ENCODE data around the gene PPM1E.
"Not testable (repeated sequence)": the region's sequence is repeated elsewhere in the genome, so short reads cannot be mapped to it uniquely, and the experiment has no call there.

PPM1E gene

DNA sequence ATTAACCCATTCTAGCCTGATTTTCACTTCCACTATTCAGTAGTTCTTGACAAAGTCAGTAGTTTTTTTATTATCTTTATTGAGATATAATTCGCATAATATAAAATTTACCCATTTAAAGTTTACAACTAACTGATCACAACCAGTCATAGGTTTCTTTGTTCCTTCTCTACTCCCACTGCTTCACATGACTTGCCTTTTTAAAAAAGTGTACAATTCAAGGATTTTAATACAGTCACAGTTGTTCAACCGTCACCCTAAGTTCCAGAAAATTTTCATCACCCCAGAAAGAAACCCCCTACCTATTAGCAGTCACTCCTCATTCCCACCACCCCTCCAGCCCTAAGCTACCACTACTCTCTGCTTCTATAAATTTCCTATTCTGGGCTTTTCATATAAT, 188.5 kb downstream of the PPM1E start:
- no peak for DNase-seq (ENCODE audit: extremely low read depth in 1 of 2, low read depth in 1 of 2)

DNA sequence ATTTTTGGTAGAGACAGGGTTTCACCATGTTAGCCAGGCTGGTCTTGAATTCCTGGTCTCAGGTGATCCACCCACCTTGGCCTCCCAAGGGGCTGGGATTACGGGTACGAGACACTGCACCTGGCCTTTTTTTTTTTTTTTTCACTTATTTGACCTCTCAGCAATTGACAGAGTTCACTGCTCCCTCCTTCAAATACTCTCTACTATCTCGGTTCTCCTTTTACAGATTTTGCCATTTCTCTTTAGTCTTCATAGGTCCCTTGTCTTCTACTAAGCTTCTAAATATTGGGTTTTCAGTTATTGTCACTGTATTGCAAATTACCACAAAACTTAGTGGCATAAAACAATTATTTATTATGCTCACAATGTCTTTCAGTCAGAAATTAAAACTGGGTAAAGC, 191.8 kb downstream of the PPM1E start:
- no peak for DNase-seq (ENCODE audit: extremely low read depth in 1 of 2, low read depth in 1 of 2)

DNA sequence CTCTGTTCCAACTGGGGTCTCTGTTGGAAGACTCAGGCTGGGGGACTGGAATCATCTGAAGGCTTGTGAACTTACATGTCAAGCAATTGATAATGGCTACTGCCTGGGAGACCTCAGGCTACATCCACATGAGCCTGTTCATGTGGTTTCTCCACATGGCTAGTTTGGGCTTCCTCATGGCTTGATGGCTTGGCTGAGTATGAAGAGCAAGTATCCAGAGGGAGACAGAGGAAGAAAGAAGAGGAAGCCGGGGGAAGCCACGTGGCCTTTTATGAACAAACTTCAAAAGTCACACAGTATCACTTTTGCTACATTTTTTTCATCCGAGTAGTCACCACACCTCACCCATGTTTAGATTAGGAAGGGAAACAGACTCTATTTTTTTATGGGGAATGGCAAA, 192.2 kb downstream of the PPM1E start:
- DNase-seq (ENCODE audit: extremely low read depth in 1 of 2, low read depth in 1 of 2): no peak

DNA sequence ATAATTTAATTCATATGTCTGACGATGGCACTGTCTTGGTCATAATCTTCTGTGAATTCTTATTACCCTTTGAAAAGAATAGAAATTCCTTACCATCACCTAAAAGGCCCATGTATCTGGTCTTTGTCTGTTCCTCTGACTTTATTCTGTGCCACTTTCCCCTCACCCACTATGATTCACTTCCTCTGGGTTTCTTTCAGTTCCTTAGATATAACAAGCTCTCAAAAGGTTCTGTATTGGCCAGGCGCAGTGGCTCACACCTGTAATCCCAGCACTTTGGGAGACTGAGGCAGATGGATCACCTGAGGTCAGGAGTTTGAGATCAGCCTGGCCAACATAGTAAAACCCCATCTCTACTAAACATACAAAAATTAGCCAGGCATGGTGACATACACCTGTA, 198.7 kb downstream of the PPM1E start:
- not testable (repeated sequence) for DNase-seq (ENCODE audit: extremely low read depth in 1 of 2, low read depth in 1 of 2)

DNA sequence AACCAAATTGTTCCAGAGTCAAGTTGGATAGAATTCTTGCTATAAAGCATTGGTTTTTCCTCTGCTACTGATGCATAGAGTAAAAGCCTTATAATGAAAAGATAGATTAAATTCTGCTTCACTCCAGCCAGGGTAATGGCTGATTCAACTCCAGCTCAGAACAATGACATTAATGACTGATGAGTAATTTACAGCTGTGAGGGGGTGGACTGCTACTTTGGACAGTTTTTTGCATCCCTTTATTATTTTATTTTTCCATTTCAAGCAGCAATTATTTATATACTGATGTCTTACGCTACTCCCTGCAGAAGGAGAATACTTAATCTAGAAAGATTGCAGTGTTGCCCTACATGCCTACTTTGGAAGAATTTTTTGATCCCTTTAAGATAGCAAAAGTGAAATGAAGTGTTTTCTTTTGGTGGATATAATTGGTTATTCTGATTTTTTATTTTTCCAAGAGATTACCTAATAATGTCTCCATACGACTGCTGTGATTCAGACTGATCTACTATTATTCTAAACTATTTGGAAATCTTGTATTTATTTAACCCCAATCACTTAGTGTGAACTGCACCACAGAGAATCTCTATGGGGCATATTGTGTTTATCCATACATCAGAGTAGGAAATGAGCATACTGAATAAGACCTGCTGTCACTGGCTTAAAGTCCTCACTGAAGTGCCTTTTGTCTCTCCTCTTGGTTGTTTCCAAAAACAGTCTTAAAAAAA, 201.5 kb downstream of the PPM1E start:
- no peak for DNase-seq (ENCODE audit: extremely low read depth in 1 of 2, low read depth in 1 of 2)

DNA sequence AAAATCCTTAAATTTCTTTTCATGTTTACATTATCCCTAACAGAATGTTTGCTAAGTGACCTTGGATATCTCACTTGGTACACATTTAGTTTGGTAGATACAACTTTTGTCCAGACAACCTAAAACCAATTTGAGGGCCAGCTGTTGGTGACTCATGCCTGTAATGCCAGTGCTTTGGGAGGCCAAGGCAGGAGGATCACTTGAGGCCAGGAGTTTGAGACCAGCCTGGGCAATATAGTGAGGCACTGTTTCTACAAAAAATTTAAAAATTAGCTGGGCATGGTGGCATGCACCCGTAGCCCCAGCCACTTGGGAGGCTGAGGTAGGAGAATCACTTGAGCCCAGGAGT, 202.0 kb downstream of the PPM1E start:
- not testable (repeated sequence) for DNase-seq (ENCODE audit: extremely low read depth in 1 of 2, low read depth in 1 of 2)

DNA sequence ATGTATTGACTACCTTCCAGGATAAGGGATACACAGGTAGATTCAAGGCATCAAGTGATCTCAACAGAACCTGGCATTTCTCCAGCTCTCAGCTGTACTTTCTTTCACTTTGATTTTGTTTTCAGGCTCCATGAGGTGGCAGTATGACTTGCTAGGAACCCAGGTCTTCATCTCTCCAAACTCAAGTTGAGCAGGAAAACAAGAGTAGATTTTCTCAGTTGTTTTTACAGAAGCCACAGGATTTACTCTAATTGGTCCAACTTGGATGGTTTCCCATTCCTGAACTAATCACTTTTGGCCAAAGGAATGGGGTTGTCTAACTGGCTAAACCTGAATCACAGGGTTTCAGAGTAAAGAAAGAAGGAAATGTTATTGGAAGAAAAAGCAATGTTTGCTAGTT, 204.4 kb downstream of the PPM1E start:
- no peak for DNase-seq (ENCODE audit: extremely low read depth in 1 of 2, low read depth in 1 of 2)

DNA sequence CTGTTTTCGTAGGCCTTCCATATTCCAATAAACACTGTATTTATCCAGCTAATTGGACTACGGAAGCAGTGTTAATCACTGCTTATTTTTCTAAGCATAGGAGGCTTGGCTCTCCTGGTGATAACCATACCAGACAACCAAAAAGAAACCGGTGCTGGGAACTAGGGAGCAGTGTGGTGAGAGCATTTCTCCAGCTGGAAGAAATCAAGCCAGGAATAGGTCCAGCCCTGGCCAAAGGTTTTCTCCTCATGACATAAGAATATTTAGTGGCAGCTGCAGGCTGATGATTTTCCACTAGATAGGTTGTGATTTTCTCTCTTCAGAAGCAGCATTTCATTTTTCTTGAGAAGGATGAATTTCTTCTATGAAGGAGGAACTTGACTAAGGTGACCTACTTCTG, 209.6 kb downstream of the PPM1E start:
- no peak for DNase-seq (ENCODE audit: extremely low read depth in 1 of 2, low read depth in 1 of 2)

DNA sequence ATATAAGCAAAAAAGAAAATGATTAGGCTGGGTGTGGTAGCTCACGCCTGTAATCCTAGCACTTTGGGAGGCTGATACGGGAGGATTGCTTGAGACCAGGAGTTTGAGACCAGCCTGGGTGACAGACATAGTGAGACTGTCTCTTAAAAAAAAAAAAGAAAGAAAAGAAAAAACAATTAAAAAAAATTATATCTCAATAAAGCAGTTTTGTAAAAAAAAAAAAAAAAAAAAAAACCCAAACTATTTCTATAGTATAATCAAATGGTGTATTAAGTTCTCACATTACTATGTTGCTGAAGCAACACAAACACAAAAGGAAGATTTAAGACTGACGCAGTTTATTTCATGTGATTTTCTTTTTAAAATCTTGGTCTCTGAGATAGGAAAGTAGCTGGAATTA, 210.6 kb downstream of the PPM1E start:
- DNase-seq (ENCODE audit: extremely low read depth in 1 of 2, low read depth in 1 of 2): no peak

DNA sequence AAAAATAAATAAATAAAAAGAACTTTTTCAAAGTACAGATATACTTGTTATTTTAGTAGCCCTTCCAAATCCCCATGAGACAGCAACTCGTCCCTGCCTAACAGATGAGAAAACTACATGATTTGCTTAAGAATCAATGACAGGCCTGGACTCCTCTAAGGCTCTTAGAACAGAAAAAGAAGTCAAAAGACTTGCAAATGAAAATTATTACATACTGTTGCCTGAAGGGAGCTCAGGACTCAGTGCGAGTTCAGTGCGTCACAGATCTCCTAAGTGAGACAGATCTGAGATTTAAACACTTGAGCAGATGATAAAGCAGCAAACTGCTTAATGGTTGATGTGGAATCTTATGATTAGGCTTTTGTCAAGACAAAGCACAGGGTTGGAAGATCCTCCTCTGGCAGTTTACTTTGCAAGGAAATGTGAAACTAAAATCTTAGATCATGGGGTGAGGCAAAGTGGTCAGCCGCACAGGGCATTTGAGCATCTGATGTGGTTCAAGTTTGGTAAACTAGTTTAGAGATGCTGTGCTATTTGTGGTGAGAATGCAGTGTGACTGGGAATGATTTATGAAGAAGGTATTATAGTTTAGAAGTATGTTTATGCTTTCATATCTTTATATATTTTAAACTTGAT, 212.9 kb downstream of the PPM1E start:
- DNase-seq (ENCODE audit: extremely low read depth in 1 of 2, low read depth in 1 of 2): no peak

DNA sequence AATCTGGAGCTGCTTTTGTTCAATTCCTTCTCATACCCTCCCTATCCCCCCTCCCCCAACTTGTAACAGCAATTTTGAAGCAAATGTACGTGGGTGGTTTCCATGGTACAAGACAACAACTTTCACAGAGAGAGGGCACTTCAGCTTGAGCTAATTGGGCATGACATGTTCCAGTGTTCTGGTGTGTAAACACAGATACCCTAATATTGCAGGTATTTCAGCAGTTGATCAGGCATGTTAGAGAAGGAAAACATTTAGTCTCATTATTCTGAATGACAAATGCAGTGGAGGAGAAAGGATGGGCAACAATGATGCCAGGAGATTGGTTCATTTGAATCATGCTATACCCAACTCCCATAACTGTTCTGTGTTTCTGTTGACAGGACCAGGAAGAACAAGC, 213.5 kb downstream of the PPM1E start:
- no peak for DNase-seq (ENCODE audit: extremely low read depth in 1 of 2, low read depth in 1 of 2)

DNA sequence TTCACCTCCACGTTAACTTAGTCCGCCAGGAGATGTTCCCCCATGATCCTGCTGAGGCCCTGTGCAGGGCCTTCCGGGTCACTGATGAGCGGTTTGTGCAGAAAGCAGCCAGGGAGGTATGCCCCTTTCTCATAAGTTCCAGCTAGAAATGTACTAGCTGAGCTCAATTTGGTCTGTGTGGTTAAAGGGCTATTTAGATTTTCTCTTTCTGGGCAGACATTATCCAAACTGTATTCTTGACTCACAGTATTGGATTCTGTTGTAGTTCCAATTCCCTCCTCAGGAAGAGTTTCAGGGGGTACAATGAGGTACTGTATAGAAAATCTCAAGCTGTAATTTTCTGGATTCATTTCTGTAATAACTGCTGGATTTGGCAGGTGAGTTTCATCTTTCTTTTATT, 214.0 kb downstream of the PPM1E start:
- no peak for DNase-seq (ENCODE audit: extremely low read depth in 1 of 2, low read depth in 1 of 2)

DNA sequence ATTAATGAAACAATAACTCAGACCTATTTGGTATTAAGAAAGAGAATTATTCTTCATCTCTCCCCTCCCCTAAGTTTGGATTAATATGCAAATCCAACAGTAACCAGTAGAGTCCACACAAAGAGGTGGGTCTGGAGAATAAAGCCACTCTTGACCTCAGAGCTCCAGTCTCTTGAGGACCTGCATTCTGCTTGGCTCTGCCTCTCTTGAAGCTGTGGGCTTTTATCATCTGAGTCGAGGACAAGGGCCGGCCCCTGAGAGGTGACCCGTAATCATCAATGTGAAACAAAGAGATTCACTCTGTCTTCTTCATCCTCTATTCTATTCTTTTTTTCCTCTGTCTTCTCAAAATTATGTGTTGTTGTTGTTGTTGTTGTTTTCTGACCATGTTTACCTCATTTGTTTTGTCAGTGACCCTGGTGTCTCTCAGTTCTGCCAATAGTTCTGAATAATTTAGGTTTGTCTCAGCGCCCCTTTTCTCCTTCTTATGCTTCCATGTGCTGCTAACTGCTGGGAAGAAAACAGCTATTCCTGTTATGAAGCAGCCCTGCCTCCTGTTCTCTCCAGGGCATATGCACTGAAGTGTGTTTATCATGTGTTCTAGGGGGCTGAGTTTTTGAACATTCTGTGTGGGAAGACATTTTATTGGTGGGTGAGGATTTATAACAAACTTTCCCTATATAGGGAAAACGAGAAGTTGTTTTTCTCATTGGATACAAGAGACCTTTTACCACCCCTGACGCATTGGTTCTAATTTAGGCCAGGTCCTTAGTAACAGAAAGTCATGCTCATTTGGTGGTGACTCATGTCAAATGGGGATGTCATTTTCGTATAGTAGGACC, 215.2 kb downstream of the PPM1E start:
- DNase-seq (ENCODE audit: extremely low read depth in 1 of 2, low read depth in 1 of 2): no peak

DNA sequence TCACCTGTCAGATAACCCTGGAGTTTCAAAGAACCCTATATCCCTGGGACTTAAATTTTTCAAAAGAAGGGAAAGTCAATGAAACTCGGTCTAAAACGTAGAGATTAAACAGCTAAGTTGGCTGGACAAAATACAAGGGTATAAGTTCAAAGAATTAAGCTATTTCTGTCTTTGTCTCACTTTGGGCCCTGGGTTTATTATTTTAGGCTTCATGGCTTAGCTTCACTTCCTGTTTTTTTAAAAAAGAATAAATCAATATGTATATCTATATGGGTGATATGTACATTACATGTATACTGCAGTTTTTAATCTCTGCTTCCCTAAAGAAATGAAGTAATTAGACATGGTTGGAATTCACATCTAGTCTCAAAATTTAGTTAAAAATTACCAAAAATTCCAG, 218.7 kb downstream of the PPM1E start:
- DNase-seq (ENCODE audit: extremely low read depth in 1 of 2, low read depth in 1 of 2): no peak

DNA sequence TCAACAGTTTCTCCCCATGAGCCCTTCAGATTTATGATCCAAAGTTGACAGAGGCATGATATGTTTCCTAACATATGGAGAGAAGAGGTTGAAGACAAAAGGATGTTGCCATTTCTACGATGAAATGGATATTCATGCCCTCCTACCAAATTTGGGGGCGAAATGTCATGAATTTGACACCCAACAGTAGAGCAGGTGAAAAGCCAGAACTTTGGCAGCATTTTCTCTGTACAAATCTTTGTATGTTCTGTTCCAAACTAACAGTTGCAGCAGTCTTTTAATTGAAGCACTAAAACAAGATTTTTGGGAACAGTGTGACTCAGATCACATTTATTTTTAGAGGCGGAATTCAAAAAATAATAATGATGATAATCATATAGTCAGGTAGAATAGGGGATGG, 220.9 kb downstream of the PPM1E start:
- no peak for DNase-seq (ENCODE audit: extremely low read depth in 1 of 2, low read depth in 1 of 2)

DNA sequence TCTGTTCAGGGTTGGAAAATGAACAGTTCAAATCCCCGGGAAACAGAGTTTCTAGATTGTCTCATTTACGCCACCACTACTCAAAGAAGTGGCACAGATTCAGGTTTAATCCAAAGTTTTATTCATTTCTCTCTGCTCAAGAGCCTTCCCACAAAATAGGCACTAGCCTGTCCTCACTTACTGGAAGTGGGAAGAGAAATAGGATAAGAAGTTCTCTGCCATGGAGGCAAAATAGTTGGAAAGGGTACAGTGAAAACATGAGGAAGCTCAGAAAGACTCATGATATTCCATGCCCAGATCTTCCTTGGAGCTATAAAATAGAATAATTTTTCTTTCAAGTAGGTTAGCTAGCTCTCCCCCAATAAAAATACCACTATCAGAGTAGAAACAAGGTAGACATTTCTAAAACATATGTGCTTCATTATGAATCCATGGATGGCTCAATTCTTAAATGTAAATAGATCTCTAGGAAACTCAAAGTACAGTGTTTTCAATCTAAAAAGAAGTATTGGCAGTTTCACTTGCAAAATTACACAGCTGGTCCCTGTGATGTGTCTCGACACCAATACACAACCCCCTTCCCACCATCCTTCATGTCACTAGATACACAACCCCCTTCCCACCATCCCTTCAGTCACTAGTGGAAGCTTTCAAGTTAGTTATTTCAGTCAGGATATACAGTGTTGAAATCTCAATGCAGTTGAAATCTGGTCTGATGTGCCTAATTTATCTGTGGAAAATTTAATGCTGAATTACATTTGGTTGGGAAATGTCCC, 225.2 kb downstream of the PPM1E start:
- no peak for DNase-seq (ENCODE audit: extremely low read depth in 1 of 2, low read depth in 1 of 2)

DNA sequence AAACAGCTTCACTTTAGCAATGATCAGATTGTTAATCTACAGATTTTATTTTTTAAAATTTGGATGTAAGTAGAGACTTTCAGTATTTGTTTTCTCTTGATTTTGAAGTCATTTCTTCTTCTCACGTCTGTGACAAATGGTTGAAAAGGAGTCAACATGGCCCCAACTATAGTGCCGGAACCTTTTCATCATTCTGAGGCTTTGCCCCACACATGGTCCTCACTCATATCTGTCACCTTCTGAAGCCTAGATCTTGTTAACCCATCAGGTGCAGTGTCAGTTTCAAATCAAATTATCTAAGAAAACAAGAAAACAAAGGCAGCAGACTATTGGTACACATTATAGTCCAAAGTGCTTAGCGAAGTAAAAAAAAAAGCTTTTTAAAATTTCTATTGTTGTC, 227.0 kb downstream of the PPM1E start:
- no peak for DNase-seq (ENCODE audit: extremely low read depth in 1 of 2, low read depth in 1 of 2)

DNA sequence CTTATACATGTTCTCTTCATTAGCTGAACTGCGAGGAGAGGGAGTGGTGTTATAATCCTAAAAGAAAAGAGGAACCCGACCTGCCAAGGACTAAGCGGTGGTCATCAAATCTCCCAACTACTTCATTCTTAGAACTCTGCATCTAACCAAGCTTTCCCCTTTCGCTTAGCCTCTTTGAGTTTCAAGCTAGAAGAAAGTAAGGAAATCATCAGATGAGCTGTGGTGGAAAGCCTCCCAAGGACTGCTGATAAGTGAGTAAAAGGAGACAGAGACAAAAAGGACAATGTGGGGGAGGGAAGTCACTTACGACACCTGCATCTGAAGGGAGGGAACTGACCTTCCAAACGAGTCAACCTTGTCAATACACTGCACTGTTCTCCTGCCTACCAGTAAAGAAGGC, 229.7 kb downstream of the PPM1E start:
- DNase-seq (ENCODE audit: extremely low read depth in 1 of 2, low read depth in 1 of 2): no peak

DNA sequence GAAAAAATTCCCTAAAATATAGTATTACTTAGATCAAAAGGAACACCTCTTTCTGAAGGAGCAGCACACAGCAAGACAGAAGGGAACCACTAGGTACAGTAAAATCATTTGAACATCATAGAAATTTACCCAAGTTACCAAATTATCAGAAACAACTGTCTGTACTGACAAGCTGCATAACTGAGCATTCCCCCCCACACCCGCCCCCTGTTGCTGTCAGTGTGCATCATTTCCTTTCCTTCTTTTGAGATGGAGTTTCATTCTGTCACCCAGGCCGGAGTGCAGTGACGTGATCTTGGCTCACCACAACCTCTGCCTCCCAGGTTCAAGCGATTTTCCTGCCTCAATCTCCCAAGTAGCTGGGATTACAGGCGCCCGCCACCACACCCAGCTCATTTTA, 230.3 kb downstream of the PPM1E start:
- DNase-seq (ENCODE audit: extremely low read depth in 1 of 2, low read depth in 1 of 2): no peak

DNA sequence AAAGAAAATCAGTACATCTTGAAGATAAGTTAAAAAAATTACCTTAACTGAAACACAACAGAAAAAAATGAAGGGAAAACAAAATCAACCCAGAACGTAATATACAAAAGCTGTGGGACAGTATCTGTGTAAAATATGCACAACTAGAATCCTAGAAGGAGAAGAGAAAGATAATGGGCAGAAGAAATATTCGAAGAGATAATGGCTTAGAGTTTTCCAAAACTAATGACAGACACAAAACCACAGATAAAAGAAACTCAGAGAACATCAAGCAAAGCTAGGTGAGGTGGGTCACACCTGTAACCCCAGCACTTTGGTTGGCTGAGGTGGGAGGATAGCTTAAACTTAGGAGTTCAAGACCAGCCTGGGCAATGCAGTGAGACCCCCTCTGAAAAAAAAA, 234.0 kb downstream of the PPM1E start:
- DNase-seq (ENCODE audit: extremely low read depth in 1 of 2, low read depth in 1 of 2): no peak

DNA sequence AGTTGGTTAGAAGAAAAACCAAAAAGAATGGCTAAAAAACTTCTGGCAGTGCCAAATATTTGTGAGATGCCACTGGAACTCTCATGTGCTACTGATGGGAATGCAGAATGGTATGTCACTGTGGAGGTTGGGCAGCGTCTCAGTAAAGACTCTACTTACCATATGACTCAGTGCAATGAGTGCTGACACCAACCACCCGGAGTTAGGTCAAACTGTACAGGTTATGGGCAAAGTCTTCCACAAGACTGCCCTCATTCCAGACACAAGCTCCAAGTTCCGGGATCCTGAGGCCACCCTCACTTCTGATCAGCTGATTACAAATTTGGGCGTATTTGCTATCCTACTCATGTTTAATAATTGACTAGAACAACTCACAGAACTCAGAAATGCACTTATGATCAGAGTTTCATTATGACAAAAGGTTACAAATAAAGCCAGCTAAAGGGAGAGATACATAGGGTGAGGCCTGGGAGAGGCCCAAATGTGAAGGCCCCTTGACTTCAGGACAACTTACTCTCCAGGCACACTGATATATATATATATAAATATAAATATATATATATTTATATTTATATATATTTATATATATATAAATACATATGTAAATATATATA, 236.2 kb downstream of the PPM1E start:
- no peak for DNase-seq (ENCODE audit: extremely low read depth in 1 of 2, low read depth in 1 of 2)

All from activated CD8-positive, alpha-beta memory T cell treated with anti-CD3 and anti-CD28 coated beads for 1 hour (primary cell).